Measurements from ENCODE around the gene FBXO10.
A peak's percentile ranks its signal among the peaks of the same experiment; 100 is the strongest.
"Not testable (repeated sequence)": the region's sequence is repeated elsewhere in the genome, so short reads cannot be mapped to it uniquely, and the experiment has no call there.

Gene FBXO10

DNA sequence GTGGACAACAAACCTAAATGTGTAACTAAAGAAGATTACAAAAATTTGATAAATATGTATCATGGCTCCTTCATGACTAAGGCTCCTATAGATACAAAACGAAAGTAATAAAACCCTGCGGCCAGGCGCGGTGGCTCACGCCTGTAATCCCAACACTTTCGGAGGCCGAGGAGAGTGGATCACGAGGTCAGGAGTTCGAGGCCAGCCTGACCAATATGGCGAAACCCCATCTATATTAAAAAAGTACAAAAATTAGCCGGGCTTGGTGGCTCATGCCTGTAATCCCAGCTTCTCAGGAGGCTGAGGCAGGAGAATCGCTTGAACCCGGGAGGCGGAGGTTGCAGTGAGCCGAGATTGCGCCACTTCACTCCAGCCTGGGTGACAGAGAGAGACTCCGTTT is 108.7 kb downstream of the FBXO10 start:
- in situ Hi-C loops (cut with HindIII; ENCODE audit: low pct_ligation_motif_present, low pct_unique_long_range_greater_than_20kb, low sequenced_read_pairs); DNase-seq: not testable (repeated sequence)

- in situ Hi-C loops (cut with HindIII; ENCODE audit: low pct_ligation_motif_present, low pct_unique_long_range_greater_than_20kb, low sequenced_read_pairs) = no loop called here
- DNase-seq = peak; percentile 86
Measured at GRCh38 chr9:37466037-37466709, 110.0 kb downstream of the FBXO10 start.

GRCh38 chr9:37465249-37466036 is 110.7 kb downstream of the FBXO10 start, which contains the start of gene ZBTB5:
Gene ZBTB5, minus strand, starts transcription at chr9:37465450. Its CDS starts 22,899 bp downstream, at chr9:37442551.
- in situ Hi-C loops (cut with HindIII; ENCODE audit: low pct_ligation_motif_present, low pct_unique_long_range_greater_than_20kb, low sequenced_read_pairs) = no loop called here
- peak; percentile 98 for DNase-seq

DNA sequence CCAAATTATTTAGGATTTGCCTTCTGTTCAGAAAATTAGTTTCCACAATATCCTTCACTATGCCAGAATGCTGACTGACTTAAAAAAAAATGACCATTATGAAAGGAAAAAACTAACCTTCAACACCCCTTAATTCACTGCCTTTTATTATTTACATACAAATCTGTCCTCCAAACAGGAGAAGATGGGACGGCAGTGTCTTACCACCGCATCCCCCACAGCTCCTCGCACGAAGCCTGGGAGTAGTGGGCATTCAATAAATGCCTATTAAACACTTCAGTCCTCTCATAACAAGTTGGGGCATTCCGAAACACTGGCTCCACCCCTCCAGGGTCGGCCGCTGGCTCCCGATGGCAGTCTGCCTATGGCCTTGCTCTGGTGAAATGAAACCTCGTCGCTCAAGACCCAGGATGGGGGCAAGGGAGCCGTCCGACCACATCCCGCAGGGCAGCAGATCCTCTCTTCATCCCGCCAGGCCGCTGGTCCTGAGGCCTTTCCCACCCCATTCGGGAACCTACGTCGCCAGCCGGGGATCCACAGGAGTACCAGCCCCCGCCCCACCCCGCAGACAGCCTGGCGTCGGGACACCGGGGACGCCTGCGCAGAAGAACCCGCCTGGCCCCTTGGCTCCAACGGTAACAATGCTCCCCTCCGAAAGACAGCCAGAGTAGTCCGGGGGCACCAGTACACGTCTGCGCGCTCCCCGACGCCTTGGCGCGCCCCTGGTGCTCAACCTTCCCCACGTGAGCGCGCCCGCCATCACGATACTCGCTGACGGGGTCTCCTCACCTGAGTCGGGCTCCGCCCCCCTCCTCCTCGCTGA is 111.5 kb downstream of the FBXO10 start:
- peak; percentile 76 for DNase-seq
- in situ Hi-C loops (cut with HindIII; ENCODE audit: low pct_ligation_motif_present, low pct_unique_long_range_greater_than_20kb, low sequenced_read_pairs) = no loop called here

DNA sequence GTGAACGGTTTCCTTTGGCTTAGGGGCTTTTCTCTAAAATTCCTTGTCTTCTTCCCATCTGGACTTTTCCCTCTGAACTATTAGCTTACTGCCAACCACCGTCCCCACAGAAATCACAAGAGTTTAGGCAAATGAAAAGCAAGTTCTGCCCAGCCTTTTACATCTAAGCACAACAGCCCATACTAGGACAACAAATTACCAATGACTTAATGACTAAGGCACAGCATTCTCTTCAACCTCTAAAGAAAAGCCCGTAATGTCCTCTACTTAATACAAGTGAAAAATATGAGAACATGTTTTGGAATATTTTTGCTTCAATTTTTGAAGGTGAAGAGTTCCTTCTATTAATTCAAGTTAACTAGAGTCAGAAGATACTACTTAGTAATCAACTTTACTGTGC is 112.2 kb downstream of the FBXO10 start:
- no peak for DNase-seq
- in situ Hi-C loops (cut with HindIII; ENCODE audit: low pct_ligation_motif_present, low pct_unique_long_range_greater_than_20kb, low sequenced_read_pairs) = no loop called here
